IMR-90 (cell line): ENCODE data around the gene ZNF606. TPM values are rescaled to one million over a fixed set of nuclear protein-coding genes. Genes with fewer than 3 reads are reported as not detected.

Source experiments
- ATAC-seq: fragments of 200-7000 bp; cut with Tn5 transposase; 2 replicates; pipeline ENCODE4 v1.9.1; 2020; ENCODE audit warnings: low read depth, mild to moderate bottlenecking, moderate library complexity
- BruUV-seq: library from RNA; stranded (reverse); fragments of 400-500 nt; replicated peaks from 2 replicates; lab custom pipeline; 2021; lab: Mats Ljungman, UMichigan
- CTCF ChIA-PET: fragments of 300-600 bp; formaldehyde crosslinking; extraction: SDS; loops from one replicate; lab custom pipeline; 2021; ENCODE audit warnings: antibody characterized with exemption; lab: Yijun Ruan, JAX
- POLR2A ChIA-PET: fragments of 300-600 bp; sonication (Branson Sonifier 250); formaldehyde crosslinking; loops from one replicate; lab custom pipeline; 2022; ENCODE audit warnings: antibody characterized with exemption; ENCODE audit not compliant: unreplicated experiment; lab: Charles Lee
- DNase-seq: peaks from one replicate; pipeline ENCODE4 v3.0.0; 2013
- H2AFZ ChIP-seq: replicated peaks from 2 replicates; pipeline ENCODE3; 2013; ENCODE audit warnings: low read length, mild to moderate bottlenecking; ENCODE audit not compliant: poor library complexity
- H2AK5ac ChIP-seq: 2 replicates; pipeline ENCODE4 v1.6.1; 2013; ENCODE audit warnings: low read depth, low read length, inconsistent platforms
- H2AK9ac ChIP-seq: replicated peaks from 2 replicates; pipeline ENCODE3; 2013; ENCODE audit warnings: mild to moderate bottlenecking, low read depth, low read length, moderate library complexity; ENCODE audit not compliant: poor library complexity
- H2BK120ac ChIP-seq: 2 replicates; pipeline ENCODE4 v1.6.1; 2013; ENCODE audit warnings: low read depth, low read length, inconsistent platforms
- H2BK15ac ChIP-seq: 3 replicates; pipeline ENCODE4 v1.6.1; 2013; ENCODE audit warnings: low read depth, low read length, inconsistent platforms
- H2BK20ac ChIP-seq: 2 replicates; pipeline ENCODE4 v1.6.1; 2013; ENCODE audit warnings: low read depth, mild to moderate bottlenecking, inconsistent platforms, low read length, moderate library complexity
- H2BK5ac ChIP-seq: 2 replicates; pipeline ENCODE4 v1.6.1; 2013; ENCODE audit warnings: mild to moderate bottlenecking, low read depth, low read length, inconsistent platforms; ENCODE audit not compliant: poor library complexity, severe bottlenecking
- H3K14ac ChIP-seq: replicated peaks from 2 replicates; pipeline ENCODE4 v1.6.1; 2013; ENCODE audit warnings: low read depth, low read length, inconsistent platforms
- H3K18ac ChIP-seq: 2 replicates; pipeline ENCODE4 v1.6.1; 2013; ENCODE audit warnings: low read depth, low read length, control low read depth
- H3K23ac ChIP-seq: 2 replicates; pipeline ENCODE4 v1.6.1; 2013; ENCODE audit warnings: low read depth, low read length, inconsistent platforms
- H3K27ac ChIP-seq: 2 replicates; pipeline ENCODE4 v1.5.1; 2013; ENCODE audit warnings: mild to moderate bottlenecking, control low read depth, low read length; ENCODE audit not compliant: insufficient read depth
- H3K27me3 ChIP-seq: 2 replicates; pipeline ENCODE4 v1.6.1; 2013; ENCODE audit warnings: low read length; ENCODE audit not compliant: control insufficient read depth, insufficient read depth
- H3K36me3 ChIP-seq: 2 replicates; pipeline ENCODE4 v1.6.1; 2013; ENCODE audit warnings: low read length, mixed read lengths; ENCODE audit not compliant: control insufficient read depth, insufficient read depth
- H3K4ac ChIP-seq: 2 replicates; pipeline ENCODE4 v1.6.1; 2013; ENCODE audit warnings: low read depth, low read length, inconsistent platforms
- H3K4me1 ChIP-seq: 2 replicates; pipeline ENCODE4 v1.6.1; 2013; ENCODE audit warnings: low read length, mixed read lengths; ENCODE audit not compliant: control insufficient read depth, insufficient read depth
- H3K4me2 ChIP-seq: 2 replicates; pipeline ENCODE4 v1.6.1; 2013; ENCODE audit warnings: low read depth, mild to moderate bottlenecking, control low read depth, low read length, moderate library complexity
- H3K4me3 ChIP-seq: 2 replicates; pipeline ENCODE4 v1.5.1; 2013; ENCODE audit warnings: low read depth, mild to moderate bottlenecking, control low read depth, low read length, moderate library complexity; ENCODE audit not compliant: insufficient read depth
- H3K56ac ChIP-seq: 2 replicates; pipeline ENCODE4 v1.6.1; 2013; ENCODE audit warnings: low read length, inconsistent platforms; ENCODE audit not compliant: insufficient read depth; ENCODE audit errors: extremely low read depth
- H3K79me1 ChIP-seq, 2 experiments: 2 replicates each; pipeline ENCODE4 v1.6.1; 2013; ENCODE audit warnings: low read length in 2 of 2, inconsistent platforms in 1 of 2, low read depth in 1 of 2
- H3K9ac ChIP-seq: 2 replicates; pipeline ENCODE4 v1.6.1; 2013; ENCODE audit warnings: low read depth, low read length, control low read depth
- H3K9me1 ChIP-seq: 2 replicates; pipeline ENCODE4 v1.6.1; 2013; ENCODE audit warnings: low read length, inconsistent platforms; ENCODE audit not compliant: insufficient read depth
- H3K9me3 ChIP-seq: 2 replicates; pipeline ENCODE4 v1.6.1; 2013; ENCODE audit warnings: low read length; ENCODE audit not compliant: control insufficient read depth, insufficient read depth
- H4K20me1 ChIP-seq: 2 replicates; pipeline ENCODE4 v1.6.1; 2013; ENCODE audit warnings: low read length, inconsistent platforms; ENCODE audit not compliant: insufficient read depth
- H4K5ac ChIP-seq: 2 replicates; pipeline ENCODE4 v1.6.1; 2013; ENCODE audit warnings: mild to moderate bottlenecking, low read depth, low read length, control low read depth
- H4K8ac ChIP-seq, 2 experiments: 2 replicates each; pipeline ENCODE4 v1.6.1; 2013; ENCODE audit warnings: low read depth in 2 of 2, low read length in 2 of 2, control low read depth in 1 of 2, inconsistent platforms in 1 of 2
- H4K91ac ChIP-seq: 2 replicates; pipeline ENCODE4 v1.6.1; 2013; ENCODE audit warnings: low read depth, low read length, inconsistent platforms; ENCODE audit not compliant: insufficient read depth
- CHD1 ChIP-seq: IDR thresholded peaks from 2 replicates; pipeline ENCODE4 v1.6.1; 2012; ENCODE audit warnings: low read depth, low read length, improper control_type of control experiment
- MAZ ChIP-seq: IDR thresholded peaks from 2 replicates; pipeline ENCODE4 v1.6.1; 2012; ENCODE audit warnings: low read depth, mild to moderate bottlenecking, low read length, improper control_type of control experiment, moderate library complexity, borderline replicate concordance
- USF2 ChIP-seq: fragments of 150-350 bp; IDR thresholded peaks from 2 replicates; pipeline ENCODE4 v1.6.1; 2017; ENCODE audit warnings: mild to moderate bottlenecking, antibody characterized with exemption, low read length, low read depth
- WGBS, 2 experiments: methylation state at CpG; one replicate each; pipeline versions ENCODE4 v1.1.5 to v1.1.7; 2013; ENCODE audit warnings: missing lambda C conversion rate in 2 of 2; ENCODE audit not compliant: insufficient read length in 1 of 2; ENCODE audit errors: extremely low coverage in 2 of 2; 5-methylcytosine and 5-hydroxymethylcytosine counted together
- dilution Hi-C: fragments of 300-500 bp; cut with HindIII; formaldehyde crosslinking; loops from one replicate; pipeline ENCODE4 v1.14.3; 2018; ENCODE audit warnings: low sequenced_read_pairs; ENCODE audit not compliant: unreplicated experiment
- in situ Hi-C: fragments of 300-500 bp; cut with MboI; formaldehyde crosslinking; loops from 3 replicates; pipeline ENCODE4 v1.14.3; 2019; ENCODE audit warnings: low sequenced_read_pairs, inconsistent platforms, mixed read lengths
- intact Hi-C: fragments of 100-400 bp; cut with micrococcal nuclease; formaldehyde crosslinking; loops from 2 replicates; pipeline ENCODE4 v1.10.0; 2022
- polyA plus RNA-seq, 3 experiments: library from polyadenylated mRNA; depleted of rRNA; stranded (reverse); fragments of >200 nt; gene quantifications; 2 replicates each; pipeline ENCODE4 v1.2.3, GENCODE V29; 2012; ENCODE audit warnings: low replicate concordance in 1 of 3
- total RNA-seq: library from RNA; depleted of rRNA; stranded (reverse); fragments of >200 nt; gene quantifications from 2 replicates; pipeline ENCODE4 v1.2.3, GENCODE V29; 2012

Gene ZNF606
- total and polyA plus RNA-seq, 2 of the 4 experiments (the other 2 are of a cell fraction) = 4.3 to 9.0 TPM

- H2BK5ac ChIP-seq = no peak within 1 kb of the TSS
- peak; percentile 41 for DNase-seq
- in situ Hi-C loops = no loop called here
- H4K5ac ChIP-seq = no peak within 1 kb of the TSS
- no peak within 1 kb of the TSS for H2AK5ac ChIP-seq
- H3K4me2 ChIP-seq = peak within 1 kb of the TSS; percentile 72; the same call in 1 of the 2 replicates
- peak within 1 kb of the TSS; percentile 82 for H2AFZ ChIP-seq
- BruUV-seq = no TSS peak
- TF ChIP-seq USF2 = peak; percentile 35; the same call in 1 of the 2 replicates
- TF ChIP-seq CHD1 = no peak
- 0 out of 2 replicates have a peak, but pooled peaks have one; percentile 43 for TF ChIP-seq MAZ
- no peaks in the 10 kb centered on the region for H3K79me1 ChIP-seq
- ChIA-PET POLR2A (no interaction called here), CTCF (no interaction called here)
- H3K56ac ChIP-seq = no peak within 1 kb of the TSS
- H2BK120ac ChIP-seq = no peak within 1 kb of the TSS
- H3K36me3 ChIP-seq = no peaks in the 10 kb centered on the region
- no peak within 1 kb of the TSS for H4K91ac ChIP-seq
- H3K27ac ChIP-seq = no peak within 1 kb of the TSS; the same call in 1 of the 2 replicates
- no peaks in the 10 kb centered on the region for H3K4me1 ChIP-seq
- H3K23ac ChIP-seq = no peak within 1 kb of the TSS
- H4K20me1 ChIP-seq = no peaks in the 10 kb centered on the region
- H3K18ac ChIP-seq = no peak within 1 kb of the TSS
- no peak within 1 kb of the TSS; the same call in 1 of the 2 replicates for H3K9ac ChIP-seq
- peak within 1 kb of the TSS; percentile 52 for H2AK9ac ChIP-seq
- WGBS, 2 experiments = 2% methylated on average over 28 of the region's 101 CpGs; no CpG with 5 or more reads in 1 of the 2 experiments
- no peak within 1 kb of the TSS for H3K14ac ChIP-seq
- ATAC-seq = peak; percentile 95
- no peaks in the 10 kb centered on the region for H3K27me3 ChIP-seq
- intact Hi-C loops = no loop called here
- H2BK20ac ChIP-seq = no peak within 1 kb of the TSS
- peaks cover 18% of the 10 kb centered on the region for H3K9me3 ChIP-seq
- H3K4ac ChIP-seq = no peak within 1 kb of the TSS
- dilution Hi-C loops = no loop called here
- H4K8ac ChIP-seq = no peak within 1 kb of the TSS
- no peaks in the 10 kb centered on the region for H3K9me1 ChIP-seq
- peak within 1 kb of the TSS; percentile 63 for H3K4me3 ChIP-seq
- H2BK15ac ChIP-seq = no peak within 1 kb of the TSS
Measured at GRCh38 chr19:58033741-58034476, 31.3 kb upstream of the ZNF606 start, which contains the start of gene ZSCAN1. Gene ZSCAN1, plus strand, starts transcription at chr19:58034025. Its CDS starts 3,812 bp downstream, at chr19:58037837.
